GM12878 (cell line): ENCODE data around the gene RTEL1. TPM values are rescaled to one million over a fixed set of nuclear protein-coding genes. Genes with fewer than 3 reads are reported as not detected.

ENCODE experiments used
- BCLAF1 ChIP-seq: fragments of 450-650 bp; IDR thresholded peaks from 2 replicates; pipeline ENCODE4 v1.6.1; 2017; ENCODE audit warnings: antibody characterized with exemption, mild to moderate bottlenecking, moderate library complexity
- EED ChIP-seq: sonication (generic); IDR thresholded peaks from 2 replicates; pipeline ENCODE4 v1.6.1; 2016; ENCODE audit warnings: antibody characterized with exemption, low read depth
- PBX3 ChIP-seq: IDR thresholded peaks from 2 replicates; pipeline ENCODE4 v1.6.1; 2011; ENCODE audit warnings: mild to moderate bottlenecking, low read depth, low read length, moderate library complexity; ENCODE audit not compliant: insufficient replicate concordance
- PRDM15 ChIP-seq: fragments of 450-650 bp; formaldehyde crosslinking; IDR thresholded peaks from 2 replicates; pipeline ENCODE4 v1.4.0; 2020; ENCODE audit warnings: mild to moderate bottlenecking, moderate library complexity
- RUNX3 ChIP-seq: IDR thresholded peaks from 2 replicates; pipeline ENCODE4 v1.6.1; 2012; ENCODE audit warnings: low read length, inconsistent platforms
- SMAD5 ChIP-seq: IDR thresholded peaks from 2 replicates; pipeline ENCODE4 v1.6.1; 2016; ENCODE audit warnings: antibody characterized with exemption, low read depth
- ZBTB33 ChIP-seq: fragments of 450-650 bp; IDR thresholded peaks from 2 replicates; pipeline ENCODE4 v1.6.1; 2017; ENCODE audit warnings: mild to moderate bottlenecking
- polyA plus RNA-seq, 11 experiments: library from polyadenylated mRNA; depleted of rRNA in 4 of 11; unstranded in 6 of 11; stranded (reverse) in 5 of 11; fragments of >200 nt; fragmentation: Nextera tagmentation in 4 of 11; fragmentation: Illumina TruSeq in 1 of 11; extraction: Ambion mirVana in 4 of 11; extraction: Trizol in 1 of 11; gene quantifications; 1 replicate in 1 of 11; 2 replicates in 10 of 11; pipeline versions ENCODE4 v1.2.1 to v1.2.3, GENCODE V29; 2011 to 2016; ENCODE audit warnings: inconsistent platforms in 2 of 11, missing spikeins in 2 of 11, low read depth in 1 of 11
- total RNA-seq, 4 experiments: library from RNA; depleted of rRNA in 3 of 4; stranded (reverse); fragments of >200 nt in 3 of 4; fragmentation: Illumina TruSeq in 1 of 4; extraction: Trizol in 1 of 4; gene quantifications; 2 replicates each; pipeline versions ENCODE4 v1.2.1 to v1.2.3, GENCODE V29; 2013 to 2021
- TF ChIP-seq, protein P1 (sequence below): IDR thresholded peaks from 2 replicates; pipeline ENCODE4 v1.6.1; 2011; ENCODE audit warnings: low read depth, mild to moderate bottlenecking, low read length, moderate library complexity, borderline replicate concordance; ENCODE audit errors: extremely low read depth
- TF ChIP-seq, protein P2 (sequence below): fragments of 450-650 bp; IDR thresholded peaks from 2 replicates; pipeline ENCODE4 v1.6.1; 2016; ENCODE audit warnings: mild to moderate bottlenecking

The RTEL1 gene
- total and polyA plus RNA-seq, 10 of the 15 experiments (the other 5 are each of a cell fraction or from before 2014, with no cell fraction given): 0.40 to 37.2 (median 15.6) TPM; not detected in 1

- TF ChIP-seq ZBTB33 (no peak), BCLAF1 (no peak), PRDM15 (CRISPR knock-in tag) (no peak), SMAD5 (no peak), RUNX3 (no peak), PBX3 (no peak), EED (no peak)
- TF ChIP-seq, protein P1, sequence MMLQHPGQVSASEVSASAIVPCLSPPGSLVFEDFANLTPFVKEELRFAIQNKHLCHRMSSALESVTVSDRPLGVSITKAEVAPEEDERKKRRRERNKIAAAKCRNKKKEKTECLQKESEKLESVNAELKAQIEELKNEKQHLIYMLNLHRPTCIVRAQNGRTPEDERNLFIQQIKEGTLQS: no peak
- TF ChIP-seq, protein P2, sequence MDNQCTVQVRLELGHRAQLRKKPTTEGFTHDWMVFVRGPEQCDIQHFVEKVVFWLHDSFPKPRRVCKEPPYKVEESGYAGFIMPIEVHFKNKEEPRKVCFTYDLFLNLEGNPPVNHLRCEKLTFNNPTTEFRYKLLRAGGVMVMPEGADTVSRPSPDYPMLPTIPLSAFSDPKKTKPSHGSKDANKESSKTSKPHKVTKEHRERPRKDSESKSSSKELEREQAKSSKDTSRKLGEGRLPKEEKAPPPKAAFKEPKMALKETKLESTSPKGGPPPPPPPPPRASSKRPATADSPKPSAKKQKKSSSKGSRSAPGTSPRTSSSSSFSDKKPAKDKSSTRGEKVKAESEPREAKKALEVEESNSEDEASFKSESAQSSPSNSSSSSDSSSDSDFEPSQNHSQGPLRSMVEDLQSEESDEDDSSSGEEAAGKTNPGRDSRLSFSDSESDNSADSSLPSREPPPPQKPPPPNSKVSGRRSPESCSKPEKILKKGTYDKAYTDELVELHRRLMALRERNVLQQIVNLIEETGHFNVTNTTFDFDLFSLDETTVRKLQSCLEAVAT: no peak
Observed at GRCh38 chr20:63709149-63709527, 51.0 kb downstream of the RTEL1 start (continued).
